Measurements from ENCODE around the gene PLA2G7. TPM values are rescaled to one million over a fixed set of nuclear protein-coding genes. Genes with fewer than 3 reads are reported as not detected.
"Not testable (repeated sequence)": the region's sequence is repeated elsewhere in the genome, so short reads cannot be mapped to it uniquely, and the experiment has no call there.

Gene PLA2G7
- total RNA-seq = not detected

- peaks cover 9% of the 10 kb centered on the region for H3K4me1 Mint-ChIP-seq (ENCODE audit: low read depth)
These were observed at the start of gene PLA2G7 for GRCh38 chr6:46734867-46735719. PLA2G7 (minus strand) TSS chr6:46735375; CDS start chr6:46722891, 12,484 bp downstream.

GRCh38 chr6:46784535-46784934, 49.4 kb upstream of the PLA2G7 start:
- H3K4me1 Mint-ChIP-seq (ENCODE audit: low read depth) = no peaks in the 10 kb centered on the region
- CTCF ChIA-PET = no interaction called here

More at GRCh38 chr6:46734867-46735719, at the start of gene PLA2G7:
- intact Hi-C loops (cut with micrococcal nuclease) = no loop called here
- no peak for DNase-seq
- H3K9me3 Mint-ChIP-seq = no peaks in the 10 kb centered on the region
- H3K27me3 Mint-ChIP-seq (ENCODE audit: low read depth) = peaks cover 47% of the 10 kb centered on the region
- no peak within 1 kb of the TSS for H3K27ac Mint-ChIP-seq
- H3K4me3 Mint-ChIP-seq = peak within 1 kb of the TSS; percentile 46
- CTCF ChIA-PET = interaction anchor here (1.1 kb wide), 1 partner anchor 114 kb away, joined by 5 read pairs; no protein-coding TSS in a partner anchor
- H3K36me3 Mint-ChIP-seq (ENCODE audit: low read depth) = no peaks in the 10 kb centered on the region

DNA sequence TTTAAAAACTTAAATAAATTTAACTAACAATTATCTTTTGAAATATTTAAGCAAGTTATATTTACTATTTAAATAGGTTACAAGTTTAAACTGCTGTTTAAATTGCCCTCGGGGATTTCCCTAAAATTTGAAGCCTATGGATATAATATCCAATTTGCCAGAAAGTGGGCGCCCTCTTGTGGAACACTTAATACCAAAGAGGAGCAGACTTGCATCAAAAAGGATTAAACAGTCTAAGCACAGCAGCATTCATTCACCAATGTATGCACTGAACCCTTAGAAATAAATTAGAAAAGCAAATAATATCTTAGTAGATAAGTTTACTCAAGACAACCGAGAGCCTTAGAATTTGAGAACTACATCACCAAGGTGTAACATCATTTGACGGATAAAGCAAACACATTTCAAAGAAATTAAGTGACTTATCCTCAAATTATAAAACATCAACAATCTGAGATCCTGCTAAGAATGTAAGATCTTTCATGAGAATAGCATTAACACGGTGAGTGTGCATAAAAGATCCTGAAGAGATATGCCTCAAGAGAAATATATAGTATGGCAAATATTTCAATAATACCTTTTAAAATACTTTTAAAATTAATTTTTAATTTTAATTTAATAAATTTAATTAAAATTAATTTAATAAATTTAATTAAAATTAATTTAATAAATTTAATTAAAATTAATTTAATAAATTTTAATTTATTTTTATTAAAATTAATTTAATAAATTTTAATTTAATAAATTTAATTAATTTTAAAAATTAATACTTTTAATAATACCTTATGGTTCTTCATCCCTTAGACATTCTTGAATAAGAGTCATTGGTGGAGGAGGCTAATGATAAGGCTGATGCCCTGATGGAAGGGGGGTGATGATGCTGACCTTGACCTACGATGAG, 46.6 kb upstream of the PLA2G7 start:
- intact Hi-C loops (cut with micrococcal nuclease) = loop anchor here (1.0 to 10.0 kb wide), 4 partner anchors 77 to 691 kb away; no protein-coding TSS in a partner anchor
- no peak overlapping the region for H3K27ac Mint-ChIP-seq
- no peaks in the 10 kb centered on the region for H3K9me3 Mint-ChIP-seq
- no peak overlapping the region for H3K4me3 Mint-ChIP-seq
- no peaks in the 10 kb centered on the region for H3K36me3 Mint-ChIP-seq (ENCODE audit: low read depth)
- no peaks in the 10 kb centered on the region for H3K4me1 Mint-ChIP-seq (ENCODE audit: low read depth)
- peaks cover 10% of the 10 kb centered on the region for H3K27me3 Mint-ChIP-seq (ENCODE audit: low read depth)
- peak; percentile 60 for DNase-seq
- CTCF ChIA-PET = no interaction called here

More at GRCh38 chr6:46784535-46784934, 49.4 kb upstream of the PLA2G7 start:
- no peak overlapping the region for H3K27ac Mint-ChIP-seq
- intact Hi-C loops (cut with micrococcal nuclease) = loop anchor here (10.0 kb wide), 1 partner anchor 160 kb away; no protein-coding TSS in a partner anchor
- peaks cover 13% of the 10 kb centered on the region for H3K27me3 Mint-ChIP-seq (ENCODE audit: low read depth)
- H3K9me3 Mint-ChIP-seq = no peaks in the 10 kb centered on the region
- no peaks in the 10 kb centered on the region for H3K36me3 Mint-ChIP-seq (ENCODE audit: low read depth)
- no peak overlapping the region for H3K4me3 Mint-ChIP-seq
- DNase-seq = no peak

DNA sequence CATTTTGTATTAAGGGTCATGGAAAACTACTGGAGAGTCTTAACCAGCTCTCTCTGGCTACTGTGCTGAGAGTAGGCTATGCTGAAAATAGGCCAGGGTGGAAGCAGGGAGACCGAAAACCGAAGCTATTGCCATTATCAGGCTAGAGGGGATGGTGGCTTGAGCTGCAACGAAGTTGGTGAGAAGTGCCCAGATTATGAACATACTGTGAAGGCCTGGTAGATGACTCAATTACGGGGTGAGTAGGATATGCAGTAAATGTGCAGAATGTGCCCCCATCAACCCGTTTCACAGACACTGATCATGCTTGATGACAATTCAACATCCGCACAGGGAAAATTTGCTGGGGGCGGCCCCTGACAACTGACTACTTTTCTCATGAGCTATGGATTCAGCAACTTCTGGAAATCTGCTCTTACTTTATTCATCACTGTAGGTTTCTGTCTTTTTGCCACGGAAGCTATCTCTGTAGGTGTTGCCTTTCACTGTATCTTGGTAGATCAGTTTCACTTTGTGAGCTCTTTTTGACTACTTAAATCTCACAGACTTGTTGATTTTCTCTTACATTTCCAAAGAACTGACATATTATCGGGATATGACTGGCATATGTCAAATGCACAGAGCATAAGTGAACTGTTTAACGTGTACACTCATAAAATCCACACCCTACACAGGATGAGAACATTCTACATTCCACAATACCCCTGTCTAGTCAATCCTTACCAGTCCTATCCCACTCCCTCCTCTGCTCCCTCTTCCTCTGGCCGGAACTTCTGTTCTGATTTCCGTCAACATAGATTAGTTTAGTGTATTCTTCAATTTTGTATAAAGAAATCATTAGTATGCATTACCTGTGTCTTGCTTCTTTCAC, 42.5 kb upstream of the PLA2G7 start:
- intact Hi-C loops (cut with micrococcal nuclease) = no loop called here
- CTCF ChIA-PET = interaction anchor here (1.1 kb wide), 1 partner anchor 12 kb away, joined by 3 read pairs; no protein-coding TSS in a partner anchor
- Mint-ChIP-seq H3K4me3 (no peak overlapping the region), H3K27ac (no peak overlapping the region), H3K36me3 (ENCODE audit: low read depth) (no peaks in the 10 kb centered on the region), H3K27me3 (ENCODE audit: low read depth) (peaks cover 9% of the 10 kb centered on the region), H3K4me1 (ENCODE audit: low read depth) (no peaks in the 10 kb centered on the region), H3K9me3 (no peaks in the 10 kb centered on the region)
- no peak for DNase-seq

- Mint-ChIP-seq H3K4me3 (no peak overlapping the region), H3K27ac (no peak overlapping the region), H3K9me3 (no peaks in the 10 kb centered on the region), H3K4me1 (ENCODE audit: low read depth) (no peaks in the 10 kb centered on the region), H3K36me3 (ENCODE audit: low read depth) (no peaks in the 10 kb centered on the region), H3K27me3 (ENCODE audit: low read depth) (peaks cover 10% of the 10 kb centered on the region)
- intact Hi-C loops (cut with micrococcal nuclease) = no loop called here
- CTCF ChIA-PET = no interaction called here
- no peak for DNase-seq
These were observed 41.0 kb upstream of the PLA2G7 start for GRCh38 chr6:46776070-46776712.

DNA sequence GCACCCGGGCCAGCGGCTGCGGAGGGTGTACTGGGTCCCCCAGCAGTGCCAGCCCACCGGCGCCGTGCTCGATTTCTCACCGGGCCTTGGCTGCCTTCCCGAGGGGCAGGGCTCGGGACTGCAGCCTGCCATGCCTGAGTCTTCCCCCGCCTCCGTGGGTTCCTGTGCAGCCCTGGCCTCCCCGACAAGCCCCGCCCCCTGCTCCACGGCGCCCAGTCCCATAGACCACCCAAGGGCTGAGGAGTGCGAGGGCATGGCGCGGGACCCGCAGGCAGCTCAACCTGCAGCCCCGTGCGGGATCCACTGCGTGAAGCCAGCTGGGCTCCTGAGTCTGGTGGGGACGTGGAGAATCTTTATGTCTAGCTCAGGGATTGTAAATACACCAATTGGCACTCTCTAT, 39.6 kb upstream of the PLA2G7 start:
- intact Hi-C loops (cut with micrococcal nuclease); H3K4me3 Mint-ChIP-seq; H3K36me3 Mint-ChIP-seq (ENCODE audit: low read depth); H3K4me1 Mint-ChIP-seq (ENCODE audit: low read depth); H3K27me3 Mint-ChIP-seq (ENCODE audit: low read depth); DNase-seq; CTCF ChIA-PET; H3K27ac Mint-ChIP-seq; H3K9me3 Mint-ChIP-seq: not testable (repeated sequence)

DNA sequence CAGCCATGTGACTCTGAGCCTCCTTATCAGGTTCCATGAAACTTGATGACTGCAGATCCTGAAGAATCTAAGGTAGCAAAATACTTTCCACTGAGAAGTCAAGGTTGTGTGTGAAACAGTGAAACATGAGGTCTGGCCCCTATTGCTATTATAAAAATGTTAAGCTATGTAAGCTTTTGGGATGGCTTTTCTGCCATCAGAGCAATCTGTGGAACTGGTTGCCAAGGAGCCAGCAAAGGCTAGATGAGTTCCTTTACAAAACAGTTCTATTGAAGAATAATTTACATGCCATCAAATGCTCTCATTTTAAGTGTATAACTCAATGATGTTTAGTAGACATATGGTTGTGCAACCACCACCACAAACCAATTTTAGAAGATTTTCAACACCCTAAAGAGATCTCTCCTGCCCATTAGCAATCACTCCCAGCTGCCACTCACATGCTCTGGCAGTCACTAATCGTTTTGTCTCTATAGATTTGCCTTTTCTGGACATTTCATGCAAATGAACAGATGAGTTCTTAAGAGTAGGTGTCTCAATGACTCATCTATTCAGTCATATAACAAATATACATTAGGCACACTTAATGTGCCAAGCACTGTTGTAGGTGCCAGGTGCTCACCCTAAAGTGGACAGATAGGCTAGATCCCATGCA, 38.2 kb upstream of the PLA2G7 start:
- DNase-seq = no peak
- Mint-ChIP-seq H3K9me3 (no peaks in the 10 kb centered on the region), H3K4me3 (no peak overlapping the region), H3K4me1 (ENCODE audit: low read depth) (no peaks in the 10 kb centered on the region), H3K27me3 (ENCODE audit: low read depth) (peaks cover 12% of the 10 kb centered on the region), H3K36me3 (ENCODE audit: low read depth) (no peaks in the 10 kb centered on the region), H3K27ac (no peak overlapping the region)
- CTCF ChIA-PET = no interaction called here
- intact Hi-C loops (cut with micrococcal nuclease) = no loop called here

- no peaks in the 10 kb centered on the region for H3K9me3 Mint-ChIP-seq
- intact Hi-C loops (cut with micrococcal nuclease) = no loop called here
- H3K27ac Mint-ChIP-seq = no peak overlapping the region
- peaks cover 14% of the 10 kb centered on the region for H3K27me3 Mint-ChIP-seq (ENCODE audit: low read depth)
- H3K4me3 Mint-ChIP-seq = no peak overlapping the region
- no peak for DNase-seq
- CTCF ChIA-PET = no interaction called here
- H3K4me1 Mint-ChIP-seq (ENCODE audit: low read depth) = no peaks in the 10 kb centered on the region
- no peaks in the 10 kb centered on the region for H3K36me3 Mint-ChIP-seq (ENCODE audit: low read depth)
These were observed 37.6 kb upstream of the PLA2G7 start for GRCh38 chr6:46772762-46773161.

- CTCF ChIA-PET = no interaction called here
- intact Hi-C loops (cut with micrococcal nuclease) = no loop called here
- no peak for DNase-seq
- Mint-ChIP-seq H3K36me3 (ENCODE audit: low read depth) (no peaks in the 10 kb centered on the region), H3K9me3 (no peaks in the 10 kb centered on the region), H3K27me3 (ENCODE audit: low read depth) (peaks cover 15% of the 10 kb centered on the region), H3K4me1 (ENCODE audit: low read depth) (no peaks in the 10 kb centered on the region), H3K27ac (no peak overlapping the region), H3K4me3 (no peak overlapping the region)
These were observed 36.8 kb upstream of the PLA2G7 start for GRCh38 chr6:46772016-46772415.

GRCh38 chr6:46764961-46765360, 29.8 kb upstream of the PLA2G7 start:
- no peaks in the 10 kb centered on the region for H3K9me3 Mint-ChIP-seq
- no peaks in the 10 kb centered on the region for H3K4me1 Mint-ChIP-seq (ENCODE audit: low read depth)
- no peak overlapping the region for H3K27ac Mint-ChIP-seq
- intact Hi-C loops (cut with micrococcal nuclease) = no loop called here
- H3K36me3 Mint-ChIP-seq (ENCODE audit: low read depth) = no peaks in the 10 kb centered on the region
- no peak overlapping the region for H3K4me3 Mint-ChIP-seq
- CTCF ChIA-PET = no interaction called here
- no peak for DNase-seq
- peaks cover 21% of the 10 kb centered on the region for H3K27me3 Mint-ChIP-seq (ENCODE audit: low read depth)

DNA sequence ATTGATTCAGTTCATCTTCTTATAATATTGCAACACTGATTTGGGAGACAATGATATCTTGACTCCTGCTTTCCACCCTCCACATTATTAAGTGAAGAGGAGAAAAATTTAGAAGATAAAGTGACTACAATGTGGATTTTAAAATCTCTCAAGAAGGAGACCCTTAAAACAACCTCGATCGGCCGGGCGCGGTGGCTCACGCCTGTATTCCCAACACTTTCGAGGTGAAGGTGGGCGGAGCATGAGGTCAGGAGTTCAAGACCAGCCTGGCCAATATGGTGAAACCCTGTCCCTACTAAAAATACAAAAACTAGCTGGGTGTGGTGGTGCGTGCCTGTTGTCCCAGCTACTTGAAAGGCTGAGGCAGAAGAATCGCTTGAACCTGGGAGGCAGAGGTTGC, 29.1 kb upstream of the PLA2G7 start:
- intact Hi-C loops (cut with micrococcal nuclease); H3K27ac Mint-ChIP-seq; H3K4me1 Mint-ChIP-seq (ENCODE audit: low read depth); DNase-seq; H3K9me3 Mint-ChIP-seq; H3K36me3 Mint-ChIP-seq (ENCODE audit: low read depth); CTCF ChIA-PET; H3K4me3 Mint-ChIP-seq: not testable (repeated sequence)
- peaks cover 21% of the 10 kb centered on the region for H3K27me3 Mint-ChIP-seq (ENCODE audit: low read depth)
